Stimulated activated naive CD8-positive, alpha-beta T cell treated with anti-CD3 and anti-CD28 coated beads, Interleukin-15, Interleukin-2, amounts not matched to agents 100 U/mL and 50 U/mL, for 24 hours (primary cell): ENCODE data around the gene SLC22A4.

ENCODE experiments used
- ATAC-seq: fragments of 150-1000 bp; cut with Tn5 transposase; one replicate; pipeline ENCODE4 v1.10.0; 2021
- DNase-seq: peaks from one replicate; pipeline ENCODE4 v3.0.0; 2021

Gene SLC22A4

GRCh38 chr5:132342291-132343180 lies 48.3 kb downstream of the SLC22A4 start:
- DNase-seq (no peak), ATAC-seq (no peak)

GRCh38 chr5:132344775-132345514 lies 50.8 kb downstream of the SLC22A4 start:
- ATAC-seq (no peak), DNase-seq (no peak)

GRCh38 chr5:132353486-132353995 lies 59.3 kb downstream of the SLC22A4 start:
- DNase-seq (no peak), ATAC-seq (no peak)

DNA sequence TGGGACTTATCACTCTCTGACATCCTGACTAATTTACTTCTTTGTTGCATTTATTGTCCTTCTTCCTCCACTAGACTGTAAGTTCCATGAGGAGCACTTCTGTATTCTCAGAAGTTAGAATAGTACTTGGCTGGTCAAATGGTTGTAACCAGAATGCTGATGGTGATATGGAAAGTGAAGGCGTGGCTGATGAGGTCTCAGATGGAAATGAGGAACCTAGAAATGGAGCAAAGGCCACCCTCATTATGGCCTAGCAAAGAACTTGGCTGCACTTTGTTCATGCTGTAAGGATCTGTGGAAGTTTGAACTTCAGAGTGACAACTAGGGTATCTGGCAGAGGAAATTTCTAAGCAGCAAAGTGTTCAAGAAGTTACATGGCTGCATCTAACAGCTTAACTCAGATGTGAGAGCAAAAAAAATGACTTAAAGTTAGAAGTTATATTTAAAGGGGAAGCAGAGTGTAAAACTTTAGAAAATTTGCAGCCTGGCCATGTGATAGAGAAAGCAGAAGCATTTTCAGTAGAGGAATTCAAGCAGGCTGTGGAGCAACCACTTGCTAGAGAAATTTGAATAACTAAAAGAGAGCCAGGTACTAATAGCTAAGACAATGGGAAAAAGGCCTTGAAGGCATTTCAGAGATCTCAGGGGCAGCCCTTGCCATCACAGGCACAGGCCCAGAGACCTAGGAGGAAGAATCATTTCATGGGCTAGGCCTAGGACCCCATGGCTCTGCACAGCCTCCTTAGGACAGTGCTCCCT lies 60.4 kb downstream of the SLC22A4 start:
- ATAC-seq (no peak), DNase-seq (no peak)

GRCh38 chr5:132355140-132355765 lies 61.1 kb downstream of the SLC22A4 start:
- ATAC-seq: no peak
- no peak for DNase-seq

DNA sequence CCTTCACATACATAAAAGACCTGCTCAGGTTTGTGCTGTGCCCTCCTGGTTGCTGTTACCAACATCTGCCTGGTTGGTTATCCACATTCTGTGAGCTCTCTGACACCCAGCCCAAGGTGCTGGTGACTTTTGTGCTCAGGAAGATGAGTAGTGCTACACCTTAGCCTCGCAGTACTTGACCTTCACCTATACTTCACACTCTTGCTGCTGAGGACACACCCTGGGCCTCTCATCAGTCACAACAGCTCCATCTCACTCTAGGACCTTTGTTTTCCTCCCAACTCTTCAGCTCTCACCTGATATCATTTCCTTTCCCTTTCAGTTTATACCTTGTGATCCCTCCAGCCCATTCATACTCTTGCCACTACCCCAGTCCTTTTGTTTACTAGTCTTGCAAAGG lies 64.6 kb downstream of the SLC22A4 start:
- ATAC-seq: no peak
- DNase-seq: no peak

GRCh38 chr5:132362086-132362485 lies 67.9 kb downstream of the SLC22A4 start:
- ATAC-seq (no peak), DNase-seq (no peak)

DNA sequence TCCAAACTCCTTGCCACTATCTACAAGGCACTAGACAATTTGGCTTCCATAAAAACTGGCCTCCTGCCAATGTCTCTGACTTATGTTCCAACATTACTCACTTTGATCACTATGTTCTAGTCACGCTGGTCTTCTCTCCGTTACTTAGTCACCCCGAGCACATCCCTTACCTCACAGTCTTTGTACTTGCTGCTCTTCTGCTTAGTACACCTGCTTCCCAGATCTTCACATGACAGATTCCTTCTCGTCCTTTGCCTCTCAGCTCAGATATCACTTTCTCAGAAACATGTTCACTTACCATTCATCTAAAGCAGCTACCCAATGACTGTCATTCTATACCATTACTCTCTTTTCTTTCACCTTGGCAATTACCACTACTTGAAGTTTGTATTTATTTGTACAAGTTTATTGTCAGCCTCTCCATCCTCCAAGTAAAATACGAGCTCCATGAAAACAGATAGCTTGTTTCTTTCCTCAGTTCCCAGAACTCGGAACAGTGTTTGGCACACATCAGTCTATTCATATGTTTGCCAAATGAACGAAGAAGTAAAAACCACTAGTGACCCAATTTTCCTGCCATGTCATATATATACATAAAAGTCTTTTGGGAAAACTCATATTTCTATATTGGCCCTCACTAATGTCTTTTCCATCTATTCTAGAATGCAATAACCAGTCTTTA lies 69.4 kb downstream of the SLC22A4 start:
- ATAC-seq: peak; percentile 36
- DNase-seq: no peak

- ATAC-seq (no peak), DNase-seq (no peak)
Observed at GRCh38 chr5:132364319-132364718, 70.1 kb downstream of the SLC22A4 start.

- DNase-seq (no peak), ATAC-seq (no peak)
Observed at GRCh38 chr5:132365213-132365612, 71.0 kb downstream of the SLC22A4 start.

GRCh38 chr5:132368186-132368585 lies 74.0 kb downstream of the SLC22A4 start:
- DNase-seq (no peak), ATAC-seq (no peak)

DNA sequence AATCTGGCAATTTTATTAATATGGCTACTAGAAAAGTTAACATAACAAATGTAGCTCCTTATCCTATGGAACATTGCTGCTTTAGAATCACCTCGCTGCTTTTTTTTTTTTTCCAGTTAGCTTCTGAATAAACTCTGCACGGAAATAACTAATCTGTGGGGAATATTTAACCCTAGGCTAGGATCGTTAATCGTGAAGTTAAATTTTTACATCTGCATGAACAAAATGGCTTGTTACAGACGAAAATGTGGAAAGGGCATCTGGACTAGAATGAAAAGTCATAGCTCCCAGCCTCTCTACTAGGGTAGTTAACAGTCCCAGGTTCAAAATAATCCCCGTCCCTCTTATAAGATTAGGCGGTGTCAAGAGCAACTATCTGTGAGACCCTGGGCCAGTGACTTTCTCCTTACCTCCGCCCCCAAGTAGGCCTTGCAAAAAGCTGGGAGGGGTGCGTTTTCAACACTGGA lies 74.8 kb downstream of the SLC22A4 start:
- ATAC-seq (peak; percentile 36), DNase-seq (no peak)

GRCh38 chr5:132369474-132370180 lies 75.4 kb downstream of the SLC22A4 start, which contains the start of gene SLC22A5:
Gene SLC22A5, plus strand, starts transcription at chr5:132369710. Its CDS starts 263 bp downstream, at chr5:132369973.
- ATAC-seq: peak; percentile 95
- DNase-seq: peak; percentile 79

- DNase-seq (no peak), ATAC-seq (no peak)
Observed at GRCh38 chr5:132370181-132370970, 76.2 kb downstream of the SLC22A4 start.

- ATAC-seq: no peak
- DNase-seq: no peak
Observed at GRCh38 chr5:132370971-132371602, 76.9 kb downstream of the SLC22A4 start.

DNA sequence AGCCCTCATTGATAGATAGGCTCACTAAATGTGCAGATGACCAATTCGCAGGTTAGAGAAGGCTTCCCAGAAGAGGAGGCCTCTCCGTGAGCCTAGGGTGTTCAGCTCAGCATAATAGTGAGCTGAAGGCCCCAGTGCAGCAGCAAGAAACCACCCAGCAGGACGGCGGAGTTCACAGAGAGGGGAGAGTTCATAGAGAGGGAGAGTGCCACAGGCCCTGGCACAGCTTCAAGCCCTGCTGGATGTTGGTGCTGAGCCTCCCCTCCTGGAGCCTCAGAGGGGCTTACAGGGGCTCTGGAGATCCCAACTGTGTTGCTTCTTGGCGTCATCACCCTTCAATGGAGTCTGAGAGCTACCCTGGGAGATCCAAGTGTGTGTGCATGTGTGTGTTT lies 77.4 kb downstream of the SLC22A4 start:
- ATAC-seq (no peak), DNase-seq (no peak)

GRCh38 chr5:132372127-132372526 lies 77.9 kb downstream of the SLC22A4 start:
- ATAC-seq: no peak
- DNase-seq: no peak

DNA sequence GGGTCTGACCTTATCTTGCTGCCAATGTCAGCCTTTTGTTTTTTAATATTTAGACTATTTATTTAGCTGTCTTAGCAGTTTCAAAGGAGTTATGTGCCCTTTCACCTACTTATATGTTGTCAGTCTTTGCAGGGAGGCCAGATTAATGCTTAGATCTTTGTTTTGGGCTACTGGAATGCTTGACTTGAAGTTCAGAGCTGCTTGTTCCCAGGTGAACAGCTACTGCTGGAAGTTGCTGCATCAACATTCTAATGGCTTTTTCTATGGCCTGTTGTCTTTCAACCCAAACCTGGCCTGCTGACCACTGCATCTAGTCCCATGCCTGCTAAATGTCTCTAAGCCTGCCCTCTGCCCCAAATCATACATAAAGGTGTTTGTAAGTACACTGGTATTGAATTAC lies 78.3 kb downstream of the SLC22A4 start:
- ATAC-seq (no peak), DNase-seq (no peak)

- ATAC-seq: no peak
- DNase-seq: no peak
Observed at GRCh38 chr5:132375957-132376356, 81.8 kb downstream of the SLC22A4 start.
